Measurements from ENCODE around the gene DLEC1.

- TF ChIP-seq CTCF (IDR thresholded peaks at IDR 0.05) (peak in 5 of 12 donors; percentile 3 to 31 (median 24)), POLR2A (IDR thresholded peaks at IDR 0.05) (no peak)
Observed at GRCh38 chr3:38131621-38132369, 92.8 kb downstream of the DLEC1 start.
